Peyer's patch (tissue), 4 donors: ENCODE measurements around the gene KAZN. TPM values are rescaled to one million over a fixed set of nuclear protein-coding genes. Genes with fewer than 3 reads are reported as not detected.

Source experiments
- DNase-seq, 3 donors: peaks; one replicate each; pipeline ENCODE4 v3.0.0-alpha.2; 2017 to 2019
- H3K27ac ChIP-seq, 4 donors: fragments of 200-600 bp; sonication (generic); one replicate each; pipeline ENCODE4 v1.5.1; 2016 to 2019
- H3K27me3 ChIP-seq, 2 donors: fragments of 200-600 bp; sonication (generic); one replicate each; pipeline ENCODE4 v1.5.1; 2019
- H3K36me3 ChIP-seq, 3 donors: fragments of 200-600 bp; sonication (generic); one replicate each; pipeline ENCODE4 v1.5.1; 2016 to 2019
- H3K4me1 ChIP-seq, 4 donors: fragments of 200-600 bp; sonication (generic); one replicate each; pipeline ENCODE4 v1.5.1; 2016 to 2019
- H3K4me3 ChIP-seq, 4 donors: fragments of 200-600 bp; sonication (generic); 1 replicate in 3 of 4; 2 replicates in 1 of 4; pipeline ENCODE4 v1.5.1; 2016 to 2019; ENCODE audit warnings: mild to moderate bottlenecking in 1 of 4
- H3K9me3 ChIP-seq, 4 donors: fragments of 200-600 bp; sonication (generic); one replicate each; pipeline ENCODE4 v1.5.1; 2016 to 2019; ENCODE audit warnings: mild to moderate bottlenecking in 1 of 4
- CTCF ChIP-seq, 6 experiments: fragments of 450-650 bp in 4 of 6; fragments of 200-600 bp in 2 of 6; sonication (generic) in 1 of 6; IDR thresholded peaks; one replicate each; pipeline ENCODE4 v1.5.1; 2017 to 2019; ENCODE audit warnings: antibody characterized with exemption in 6 of 6, mild to moderate bottlenecking in 3 of 6, moderate library complexity in 1 of 6
- POLR2A ChIP-seq, 2 donors: fragments of 450-650 bp; IDR thresholded peaks; one replicate each; pipeline ENCODE4 v1.5.1; 2017; ENCODE audit warnings: antibody characterized with exemption in 2 of 2, mild to moderate bottlenecking in 2 of 2, moderate library complexity in 2 of 2
- total RNA-seq, 4 donors: library from RNA; depleted of rRNA; stranded (reverse); fragments of >200 nt; gene quantifications; one replicate each; pipeline ENCODE4 v1.1.0, GENCODE V29; 2016

Gene KAZN
- total RNA-seq, 4 donors from 2014 or later: 14.9 to 25.5 (median 21.7) TPM

GRCh38 chr1:14826172-14826636 lies 227.7 kb downstream of the KAZN start:
- TF ChIP-seq POLR2A (IDR thresholded peaks at IDR 0.05): no peak
- no peak for TF ChIP-seq CTCF (IDR thresholded peaks at IDR 0.05)
- H3K4me3 ChIP-seq: no peak overlapping the region
- no peak overlapping the region for H3K27ac ChIP-seq
- no peaks in the 10 kb centered on the region for H3K27me3 ChIP-seq
- no peaks in the 10 kb centered on the region for H3K36me3 ChIP-seq
- no peaks in the 10 kb centered on the region for H3K9me3 ChIP-seq
- DNase-seq: peak in 1 of 3 donors; percentile 54
- no peaks in the 10 kb centered on the region for H3K4me1 ChIP-seq

GRCh38 chr1:14826731-14827326 lies 228.3 kb downstream of the KAZN start:
- TF ChIP-seq POLR2A (IDR thresholded peaks at IDR 0.05): no peak
- TF ChIP-seq CTCF (IDR thresholded peaks at IDR 0.05): no peak

GRCh38 chr1:14827870-14828269 lies 229.4 kb downstream of the KAZN start:
- H3K27ac ChIP-seq: no peak overlapping the region
- no peaks in the 10 kb centered on the region for H3K36me3 ChIP-seq
- no peaks in the 10 kb centered on the region for H3K27me3 ChIP-seq
- DNase-seq: no peak
- H3K4me1 ChIP-seq: no peaks in the 10 kb centered on the region
- H3K9me3 ChIP-seq: no peaks in the 10 kb centered on the region
- no peak for TF ChIP-seq POLR2A (IDR thresholded peaks at IDR 0.05)
- no peak for TF ChIP-seq CTCF (IDR thresholded peaks at IDR 0.05)
- H3K4me3 ChIP-seq: no peak overlapping the region

More at GRCh38 chr1:14826731-14827326, 228.3 kb downstream of the KAZN start:
- DNase-seq: no peak
- Histone ChIP-seq H3K36me3 (no peaks in the 10 kb centered on the region), H3K9me3 (no peaks in the 10 kb centered on the region), H3K4me1 (no peaks in the 10 kb centered on the region), H3K4me3 (no peak overlapping the region), H3K27me3 (no peaks in the 10 kb centered on the region), H3K27ac (no peak overlapping the region)

- no peaks in the 10 kb centered on the region for H3K36me3 ChIP-seq
- H3K27ac ChIP-seq: no peak overlapping the region
- H3K4me3 ChIP-seq: no peak overlapping the region
- TF ChIP-seq POLR2A (IDR thresholded peaks at IDR 0.05): no peak
- no peak for TF ChIP-seq CTCF (IDR thresholded peaks at IDR 0.05)
- H3K27me3 ChIP-seq: no peaks in the 10 kb centered on the region
- DNase-seq: no peak
- H3K4me1 ChIP-seq: no peaks in the 10 kb centered on the region
- no peaks in the 10 kb centered on the region for H3K9me3 ChIP-seq
These were observed 230.2 kb downstream of the KAZN start for GRCh38 chr1:14828665-14829064.

- Histone ChIP-seq H3K27me3 (no peaks in the 10 kb centered on the region), H3K36me3 (no peaks in the 10 kb centered on the region), H3K4me3 (no peak overlapping the region), H3K4me1 (no peaks in the 10 kb centered on the region), H3K9me3 (no peaks in the 10 kb centered on the region), H3K27ac (no peak overlapping the region)
- TF ChIP-seq POLR2A (IDR thresholded peaks at IDR 0.05) (no peak), CTCF (IDR thresholded peaks at IDR 0.05) (no peak)
- no peak for DNase-seq
These were observed 237.2 kb downstream of the KAZN start for GRCh38 chr1:14835725-14836124.
